Astrocyte (in vitro differentiated cells and primary cell): ENCODE data around the gene MCTP1. TPM values are rescaled to one million over a fixed set of nuclear protein-coding genes. Genes with fewer than 3 reads are reported as not detected.

Experiments
- DNase-seq: peaks from one replicate; pipeline ENCODE4 v3.0.0-alpha.2; 2010; ENCODE audit warnings: low read depth
- FAIRE-seq: peaks from 2 replicates; lab custom pipeline; 2011; peaks lifted over from hg19 to GRCh38; lab: Jason Lieb, UNC
- H2AFZ ChIP-seq: 2 replicates; pipeline ENCODE4 v1.6.0; 2012; ENCODE audit warnings: low read depth, low read length, inconsistent platforms
- H3K27ac ChIP-seq: 2 replicates; pipeline ENCODE4 v1.5.1; 2011; ENCODE audit warnings: low read depth, low read length, inconsistent platforms
- H3K27me3 ChIP-seq: 2 replicates; pipeline ENCODE4 v1.6.0; 2011; ENCODE audit warnings: low read length, inconsistent platforms; ENCODE audit not compliant: insufficient read depth
- H3K36me3 ChIP-seq: 2 replicates; pipeline ENCODE4 v1.5.1; 2011; ENCODE audit warnings: low read length, inconsistent platforms; ENCODE audit not compliant: insufficient read depth
- H3K4me1 ChIP-seq: 2 replicates; pipeline ENCODE4 v1.5.1; 2011; ENCODE audit warnings: low read length, inconsistent platforms; ENCODE audit not compliant: insufficient read depth
- H3K4me2 ChIP-seq: 2 replicates; pipeline ENCODE4 v1.6.0; 2012; ENCODE audit warnings: low read length, inconsistent platforms
- H3K4me3 ChIP-seq: 2 replicates; pipeline ENCODE4 v1.5.1; 2011; ENCODE audit warnings: low read depth, mild to moderate bottlenecking, low read length, inconsistent platforms; ENCODE audit not compliant: insufficient read depth
- H3K79me2 ChIP-seq: 2 replicates; pipeline ENCODE4 v1.6.0; 2012; ENCODE audit warnings: mild to moderate bottlenecking, low read length, inconsistent platforms; ENCODE audit not compliant: insufficient read depth
- H3K9ac ChIP-seq: 2 replicates; pipeline ENCODE4 v1.6.0; 2012; ENCODE audit warnings: mild to moderate bottlenecking, low read length, inconsistent platforms
- H3K9me3 ChIP-seq: 2 replicates; pipeline ENCODE4 v1.5.1; 2012; ENCODE audit warnings: low read depth, mild to moderate bottlenecking, low read length, inconsistent platforms; ENCODE audit not compliant: insufficient read depth
- H4K20me1 ChIP-seq: 2 replicates; pipeline ENCODE4 v1.6.0; 2012; ENCODE audit warnings: low read length, inconsistent platforms; ENCODE audit not compliant: insufficient read depth
- H3K27ac Mint-ChIP-seq: one replicate; pipeline ENCODE4 v1.8.0; 2021; ENCODE audit warnings: mild to moderate bottlenecking, mixed read lengths; ENCODE audit not compliant: unreplicated experiment
- H3K27me3 Mint-ChIP-seq: one replicate; pipeline ENCODE4 v1.8.0; 2021; ENCODE audit warnings: low read depth, mixed read lengths; ENCODE audit not compliant: unreplicated experiment
- H3K36me3 Mint-ChIP-seq: one replicate; pipeline ENCODE4 v1.8.0; 2021; ENCODE audit warnings: low read depth, mixed read lengths; ENCODE audit not compliant: unreplicated experiment
- H3K4me1 Mint-ChIP-seq: one replicate; pipeline ENCODE4 v1.8.0; 2021; ENCODE audit warnings: low read depth, mixed read lengths; ENCODE audit not compliant: unreplicated experiment
- H3K4me3 Mint-ChIP-seq: one replicate; pipeline ENCODE4 v1.8.0; 2021; ENCODE audit warnings: mild to moderate bottlenecking, moderate library complexity, mixed read lengths; ENCODE audit not compliant: unreplicated experiment
- H3K9me3 Mint-ChIP-seq: one replicate; pipeline ENCODE4 v1.8.0; 2021; ENCODE audit warnings: mild to moderate bottlenecking, mixed read lengths; ENCODE audit not compliant: unreplicated experiment
- CTCF ChIP-seq: IDR thresholded peaks from 2 replicates; pipeline ENCODE4 v1.5.1; 2011; ENCODE audit warnings: low read depth, mild to moderate bottlenecking, inconsistent platforms, low read length, moderate library complexity; ENCODE audit not compliant: insufficient read depth
- EZH2 ChIP-seq: IDR thresholded peaks from 2 replicates; pipeline ENCODE4 v1.6.1; 2012; ENCODE audit warnings: mild to moderate bottlenecking, low read length, inconsistent platforms; ENCODE audit not compliant: insufficient read depth
- total RNA-seq: library from RNA; stranded (reverse); gene quantifications from 2 replicates; pipeline ENCODE4 v1.2.1, GENCODE V29; 2021

MCTP1 gene
- total RNA-seq, 1 donor from 2014 or later: 40.6 TPM

GRCh38 chr5:95281226-95281625 is 3.7 kb downstream of the MCTP1 start:
- no peaks in the 10 kb centered on the region for H4K20me1 ChIP-seq
- no peak overlapping the region for H3K27ac Mint-ChIP-seq
- H3K27me3 ChIP-seq: peaks cover 22% of the 10 kb centered on the region
- no peaks in the 10 kb centered on the region for H3K79me2 ChIP-seq
- H3K36me3 ChIP-seq: no peaks in the 10 kb centered on the region
- H3K4me1 ChIP-seq: peaks cover 13% of the 10 kb centered on the region
- H3K4me1 Mint-ChIP-seq: peaks cover 20% of the 10 kb centered on the region
- no peak overlapping the region for H3K4me3 ChIP-seq
- peak; percentile 12 for DNase-seq
- H3K27ac ChIP-seq: no peak overlapping the region
- FAIRE-seq: no peak
- H2AFZ ChIP-seq: no peak overlapping the region
- H3K9me3 Mint-ChIP-seq: no peaks in the 10 kb centered on the region
- TF ChIP-seq CTCF: no peak
- TF ChIP-seq EZH2: no peak
- no peaks in the 10 kb centered on the region for H3K36me3 Mint-ChIP-seq
- no peaks in the 10 kb centered on the region for H3K9me3 ChIP-seq
- no peak overlapping the region for H3K9ac ChIP-seq
- peaks cover 9% of the 10 kb centered on the region for H3K27me3 Mint-ChIP-seq
- H3K4me3 Mint-ChIP-seq: peak overlapping the region; percentile 37
- no peak overlapping the region for H3K4me2 ChIP-seq

- Histone ChIP-seq H2AFZ (no peak overlapping the region), H3K4me1 (peaks cover 13% of the 10 kb centered on the region), H3K27ac (no peak overlapping the region), H3K9me3 (no peaks in the 10 kb centered on the region), H3K36me3 (no peaks in the 10 kb centered on the region), H3K27me3 (peaks cover 15% of the 10 kb centered on the region), H3K4me3 (no peak overlapping the region), H3K9ac (no peak overlapping the region), H3K4me2 (no peak overlapping the region), H3K79me2 (no peaks in the 10 kb centered on the region), H4K20me1 (no peaks in the 10 kb centered on the region)
- no peak for DNase-seq
- Mint-ChIP-seq H3K27me3 (peaks cover 4% of the 10 kb centered on the region), H3K36me3 (no peaks in the 10 kb centered on the region), H3K9me3 (no peaks in the 10 kb centered on the region), H3K27ac (peak overlapping the region; percentile 21), H3K4me3 (no peak overlapping the region), H3K4me1 (peaks cover 20% of the 10 kb centered on the region)
- no peak for FAIRE-seq
- no peak for TF ChIP-seq CTCF
- no peak for TF ChIP-seq EZH2
Measured at GRCh38 chr5:95280401-95281095, 4.3 kb downstream of the MCTP1 start.

GRCh38 chr5:95274011-95274410 is 10.9 kb downstream of the MCTP1 start:
- Mint-ChIP-seq H3K27me3 (no peaks in the 10 kb centered on the region), H3K36me3 (no peaks in the 10 kb centered on the region), H3K4me1 (no peaks in the 10 kb centered on the region), H3K9me3 (no peaks in the 10 kb centered on the region), H3K4me3 (no peak overlapping the region), H3K27ac (no peak overlapping the region)
- Histone ChIP-seq H3K9me3 (no peaks in the 10 kb centered on the region), H3K79me2 (no peaks in the 10 kb centered on the region), H3K4me2 (no peak overlapping the region), H4K20me1 (no peaks in the 10 kb centered on the region), H2AFZ (no peak overlapping the region), H3K36me3 (no peaks in the 10 kb centered on the region), H3K27me3 (no peaks in the 10 kb centered on the region), H3K9ac (no peak overlapping the region), H3K4me1 (no peaks in the 10 kb centered on the region), H3K4me3 (no peak overlapping the region), H3K27ac (no peak overlapping the region)
- DNase-seq: no peak
- no peak for TF ChIP-seq CTCF
- TF ChIP-seq EZH2: no peak
- no peak for FAIRE-seq
